Nephron (organoid): ENCODE measurements around the gene ARID3A.
A peak's percentile ranks its signal among the peaks of the same experiment; 100 is the strongest.
"Not testable (repeated sequence)": the region's sequence is repeated elsewhere in the genome, so short reads cannot be mapped to it uniquely, and the experiment has no call there.

Source experiments
- H3K27ac Mint-ChIP-seq, 3 experiments: 2 replicates each; pipeline ENCODE4 v1.8.0; 2020; ENCODE audit warnings: mixed read lengths in 3 of 3, mild to moderate bottlenecking in 2 of 3, moderate library complexity in 1 of 3
- H3K27me3 Mint-ChIP-seq: 2 replicates; pipeline ENCODE4 v1.8.0; 2021; ENCODE audit warnings: low read depth, mild to moderate bottlenecking, moderate library complexity, mixed read lengths
- H3K36me3 Mint-ChIP-seq: 2 replicates; pipeline ENCODE4 v1.8.0; 2020; ENCODE audit warnings: low read depth, mixed read lengths
- H3K4me1 Mint-ChIP-seq: 2 replicates; pipeline ENCODE4 v1.8.0; 2020; ENCODE audit warnings: mixed read lengths
- H3K4me3 Mint-ChIP-seq, 3 experiments: 2 replicates each; pipeline ENCODE4 v1.8.0; 2020; ENCODE audit warnings: mild to moderate bottlenecking in 3 of 3, mixed read lengths in 3 of 3, moderate library complexity in 2 of 3
- H3K9me3 Mint-ChIP-seq: 2 replicates; pipeline ENCODE4 v1.8.0; 2020; ENCODE audit warnings: mixed read lengths
- CTCF ChIP-seq, 3 experiments: fragments of 200-600 bp; sonication (generic); IDR thresholded peaks; one replicate each; pipeline ENCODE4 v1.5.0; 2021; ENCODE audit warnings: antibody characterized with exemption in 3 of 3; ENCODE audit not compliant: unreplicated experiment in 3 of 3

ARID3A gene

GRCh38 chr19:1019980-1020867, 94.4 kb downstream of the ARID3A start:
- Mint-ChIP-seq H3K4me3 (peak overlapping the region; percentile 89 to 94 (median 92)), H3K27me3 (peaks cover 3% of the 10 kb centered on the region), H3K27ac (peak overlapping the region; percentile 27 to 79 (median 72)), H3K9me3 (no peaks in the 10 kb centered on the region), H3K4me1 (peaks cover 16% of the 10 kb centered on the region), H3K36me3 (no peaks in the 10 kb centered on the region)
- no peak for TF ChIP-seq CTCF (IDR thresholded peaks at IDR 0.05; ENCODE audit: unreplicated experiment in 3 of 3)

- TF ChIP-seq CTCF (IDR thresholded peaks at IDR 0.05; ENCODE audit: unreplicated experiment in 3 of 3), result no peak
- H3K27ac Mint-ChIP-seq, result peak within 1 kb of the TSS; percentile 98 to 99 (median 99)
- peaks cover 3% of the 10 kb centered on the region for H3K27me3 Mint-ChIP-seq
These were observed 95.1 kb downstream of the ARID3A start, which contains the start of gene TMEM259 for GRCh38 chr19:1020868-1021425. TSS of gene TMEM259 (minus strand) at chr19:1021123. CDS start at chr19:1020996, 127 bp downstream.

GRCh38 chr19:1023883-1024188, 98.0 kb downstream of the ARID3A start:
- H3K9me3 Mint-ChIP-seq, H3K4me1 Mint-ChIP-seq, H3K27me3 Mint-ChIP-seq, H3K36me3 Mint-ChIP-seq: not testable (repeated sequence)
- Mint-ChIP-seq H3K27ac (peak overlapping the region in 2 of 3 experiments; percentile 51 to 55), H3K4me3 (peak overlapping the region; percentile 32 to 53 (median 46))

More at GRCh38 chr19:1020868-1021425, 95.1 kb downstream of the ARID3A start, which contains the start of gene TMEM259:
- Mint-ChIP-seq H3K4me3 (peak within 1 kb of the TSS; percentile 89 to 94 (median 92)), H3K4me1 (peaks cover 16% of the 10 kb centered on the region), H3K36me3 (no peaks in the 10 kb centered on the region), H3K9me3 (no peaks in the 10 kb centered on the region)

- not testable (repeated sequence) for H3K36me3 Mint-ChIP-seq, H3K9me3 Mint-ChIP-seq, H3K27me3 Mint-ChIP-seq
- peak overlapping the region in 2 of 3 experiments; percentile 56 to 83 for H3K27ac Mint-ChIP-seq
- H3K4me1 Mint-ChIP-seq, result peaks cover 12% of the 10 kb centered on the region
- peak overlapping the region; percentile 34 to 57 (median 53) for H3K4me3 Mint-ChIP-seq
These were observed 99.2 kb downstream of the ARID3A start for GRCh38 chr19:1025080-1025479.
